ENCODE data around the gene TPCN2.
"Not testable (repeated sequence)": the region's sequence is repeated elsewhere in the genome, so short reads cannot be mapped to it uniquely, and the experiment has no call there.

TPCN2 gene

DNA sequence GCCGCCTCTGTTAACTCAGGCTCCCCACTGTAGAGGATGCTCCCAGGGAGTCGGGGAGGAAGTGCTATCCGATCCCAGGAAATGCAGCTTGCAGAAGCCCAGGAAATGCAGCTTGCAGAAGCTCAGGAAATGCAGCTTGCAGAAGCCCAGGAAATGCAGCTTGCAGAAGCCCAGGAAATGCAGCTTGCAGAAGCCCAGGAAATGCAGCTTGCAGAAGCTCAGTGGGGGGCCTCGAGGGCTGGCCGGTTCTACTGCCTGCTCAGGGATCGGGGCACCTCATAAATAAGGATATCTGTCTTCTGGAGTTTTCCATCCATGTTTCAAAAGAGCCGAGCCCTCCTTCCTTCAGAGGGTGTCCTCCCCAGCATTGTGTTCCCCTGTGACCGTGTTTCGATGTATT, 81.9 kb downstream of the TPCN2 start:
- no peak for DNase-seq (ENCODE audit: low spot score)

DNA sequence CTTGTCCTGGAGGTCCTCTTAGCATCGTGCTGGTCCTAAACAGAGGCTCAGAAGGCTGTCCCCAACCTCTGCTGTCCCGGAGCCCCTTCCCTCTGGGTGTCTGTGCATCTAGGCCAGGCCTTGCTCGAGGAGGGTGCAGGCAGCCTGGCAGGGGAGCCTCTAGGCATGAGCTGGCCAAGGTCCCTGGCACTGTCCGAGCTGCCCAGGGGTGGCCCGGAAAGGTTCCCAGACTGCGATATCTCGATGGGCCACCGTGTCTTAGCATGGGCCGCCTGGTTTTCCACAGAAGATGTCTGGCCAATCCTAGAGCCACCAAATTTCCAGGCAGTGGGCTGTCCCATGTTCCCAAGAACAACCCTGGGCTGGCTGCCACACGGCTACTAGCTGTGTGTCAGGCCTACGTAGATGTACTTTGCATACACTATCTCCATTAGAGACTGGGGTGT, 82.4 kb downstream of the TPCN2 start:
- DNase-seq (ENCODE audit: low spot score) = no peak

GRCh38 chr11:69131644-69132300, 83.0 kb downstream of the TPCN2 start:
- DNase-seq (ENCODE audit: low spot score) = peak; percentile 75

GRCh38 chr11:69132301-69132670, 83.6 kb downstream of the TPCN2 start:
- DNase-seq (ENCODE audit: low spot score) = no peak

DNA sequence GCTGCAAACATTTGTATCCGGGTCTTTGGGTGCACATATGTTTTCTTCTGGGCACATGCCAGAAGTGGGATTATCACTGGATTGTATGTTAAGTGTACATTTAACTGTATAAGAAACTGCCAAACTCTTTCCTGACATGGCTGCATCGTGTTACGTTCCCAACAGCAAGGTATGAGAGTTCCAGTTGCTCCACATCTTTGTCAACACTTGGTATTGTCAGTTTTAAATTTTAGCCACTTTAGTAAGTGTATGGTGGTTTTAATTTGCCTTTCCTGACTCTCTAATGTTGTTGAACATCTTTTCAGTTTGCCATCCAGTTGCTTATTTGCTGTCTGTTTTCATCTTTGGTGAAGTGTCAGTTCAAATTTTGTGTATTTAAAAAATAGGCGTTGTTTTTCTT, 84.5 kb downstream of the TPCN2 start:
- no peak for DNase-seq (ENCODE audit: low spot score)

DNA sequence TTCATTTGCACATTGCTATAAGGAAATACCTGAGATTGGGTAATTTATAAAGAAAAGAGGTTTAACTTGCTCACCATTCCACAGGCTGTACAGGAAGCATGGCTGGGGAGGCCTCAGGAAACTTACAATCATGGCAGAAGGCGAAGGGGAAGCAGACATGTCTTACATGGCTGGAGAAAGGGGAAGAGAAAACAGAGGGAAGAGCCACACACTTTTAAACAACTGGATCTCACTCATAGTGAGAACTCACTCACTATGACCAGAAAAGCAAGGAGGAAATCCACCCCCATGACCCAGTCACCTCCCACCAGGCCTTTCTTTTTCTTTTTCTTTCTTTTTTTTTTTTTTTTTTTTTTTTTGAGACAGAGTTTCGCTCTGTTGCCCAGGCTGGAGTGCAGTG, 85.5 kb downstream of the TPCN2 start:
- DNase-seq (ENCODE audit: low spot score) = not testable (repeated sequence)

DNA sequence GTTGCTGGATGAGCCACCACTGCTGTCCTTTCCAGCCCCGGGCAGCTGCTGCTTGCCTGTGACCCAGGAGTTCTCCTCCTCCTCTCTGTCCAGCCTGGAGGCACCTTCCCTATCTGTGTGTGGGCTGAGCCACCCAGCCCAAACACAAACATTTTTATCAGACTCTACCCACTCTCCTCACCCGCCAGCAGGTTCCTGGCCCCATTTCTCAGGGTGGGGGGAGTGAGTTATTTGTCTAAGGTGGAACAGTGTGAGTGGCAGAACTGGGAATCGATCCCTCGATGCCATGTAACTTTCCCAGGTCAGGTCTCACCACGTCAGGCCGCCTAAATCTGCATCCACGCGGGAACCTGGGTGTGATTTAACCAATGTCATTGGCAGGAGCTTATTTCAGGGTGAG, 86.2 kb downstream of the TPCN2 start:
- DNase-seq (ENCODE audit: low spot score) = no peak

GRCh38 chr11:69135420-69136363, 87.0 kb downstream of the TPCN2 start:
- DNase-seq (ENCODE audit: low spot score) = no peak

DNA sequence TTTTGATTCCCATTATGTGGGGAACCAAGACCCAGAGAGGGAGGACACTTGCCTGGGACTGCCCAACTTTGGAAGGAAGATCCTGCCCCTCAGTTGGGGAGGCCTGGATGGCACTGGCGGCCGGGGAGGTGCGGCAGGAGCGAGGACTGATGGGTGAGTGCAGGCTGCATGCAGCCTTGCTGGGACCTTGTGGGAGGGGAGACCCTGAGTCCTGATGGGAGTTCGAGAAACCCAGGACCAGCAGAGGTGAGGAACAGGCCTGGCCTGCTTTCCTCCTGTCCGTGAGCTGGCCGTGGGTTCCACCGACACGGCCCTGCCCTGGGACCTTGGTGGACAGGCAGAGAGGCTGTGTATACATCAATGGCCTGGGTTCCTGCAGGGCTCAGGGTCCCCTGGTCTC, 87.7 kb downstream of the TPCN2 start:
- DNase-seq (ENCODE audit: low spot score) = no peak

- no peak for DNase-seq (ENCODE audit: low spot score)
Observed at GRCh38 chr11:69137151-69137844, 88.6 kb downstream of the TPCN2 start.

GRCh38 chr11:69138265-69138664, 89.5 kb downstream of the TPCN2 start:
- DNase-seq (ENCODE audit: low spot score) = no peak

DNA sequence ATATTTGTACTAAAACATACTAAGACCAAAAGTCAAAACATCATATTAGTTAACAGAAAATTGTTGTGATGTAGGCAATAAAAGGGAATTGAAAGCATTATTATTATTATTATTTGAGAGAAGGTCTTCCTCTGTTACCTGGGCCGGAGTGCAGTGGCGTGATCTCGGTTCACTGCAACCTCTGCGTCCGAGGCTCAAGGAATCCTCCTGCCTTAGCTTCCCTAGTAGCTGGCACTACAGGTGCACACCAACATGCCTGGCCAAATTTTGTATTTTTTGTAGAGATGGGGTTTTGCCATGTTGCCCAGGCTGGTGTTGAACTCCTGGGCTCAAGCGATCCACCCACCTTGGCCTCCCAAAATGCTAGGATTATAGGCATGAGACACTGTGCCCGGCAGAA, 91.4 kb downstream of the TPCN2 start:
- not testable (repeated sequence) for DNase-seq (ENCODE audit: low spot score)

- DNase-seq (ENCODE audit: low spot score) = no peak
Observed at GRCh38 chr11:69140635-69141034, 91.9 kb downstream of the TPCN2 start.

DNA sequence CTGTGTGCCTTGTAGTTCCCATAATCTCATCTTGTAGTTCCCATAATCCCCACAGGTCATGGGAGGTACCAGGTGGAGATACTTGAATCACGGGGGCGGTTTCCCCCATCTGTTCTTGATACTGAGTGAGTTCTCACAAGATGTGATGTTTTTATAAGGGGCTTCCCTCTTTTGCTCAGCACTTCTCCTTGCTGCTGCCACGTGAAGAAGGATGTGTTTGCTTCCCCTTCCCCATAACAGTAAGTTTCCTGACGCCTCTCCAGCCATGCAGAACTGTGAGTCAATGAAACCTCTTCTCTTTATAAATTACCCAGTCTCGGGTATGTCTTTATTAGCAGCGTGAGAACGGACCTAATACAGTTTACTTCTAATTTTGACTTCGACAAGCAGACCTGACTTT, 93.0 kb downstream of the TPCN2 start:
- no peak for DNase-seq (ENCODE audit: low spot score)

- no peak for DNase-seq (ENCODE audit: low spot score)
Observed at GRCh38 chr11:69142895-69143294, 94.2 kb downstream of the TPCN2 start.

GRCh38 chr11:69144316-69145049, 95.8 kb downstream of the TPCN2 start:
- DNase-seq (ENCODE audit: low spot score) = no peak

DNA sequence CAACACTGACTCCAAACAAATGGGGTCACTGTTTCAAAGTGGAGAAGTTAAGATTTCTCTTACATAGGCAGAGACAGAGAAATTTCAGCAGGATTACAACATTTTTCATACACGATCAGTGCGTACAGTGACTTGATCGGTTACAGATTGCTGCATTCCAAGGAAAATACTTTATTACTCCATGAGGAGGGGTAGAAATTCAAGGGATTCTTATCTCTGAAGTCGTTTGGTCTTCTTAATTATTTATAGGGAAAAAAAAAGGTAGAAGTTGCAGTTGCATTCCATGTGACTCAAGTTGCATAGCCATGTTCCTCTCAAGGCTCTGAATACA, 96.3 kb downstream of the TPCN2 start:
- DNase-seq (ENCODE audit: low spot score) = no peak

GRCh38 chr11:69148377-69148762, 99.6 kb downstream of the TPCN2 start:
- DNase-seq (ENCODE audit: low spot score) = no peak

DNA sequence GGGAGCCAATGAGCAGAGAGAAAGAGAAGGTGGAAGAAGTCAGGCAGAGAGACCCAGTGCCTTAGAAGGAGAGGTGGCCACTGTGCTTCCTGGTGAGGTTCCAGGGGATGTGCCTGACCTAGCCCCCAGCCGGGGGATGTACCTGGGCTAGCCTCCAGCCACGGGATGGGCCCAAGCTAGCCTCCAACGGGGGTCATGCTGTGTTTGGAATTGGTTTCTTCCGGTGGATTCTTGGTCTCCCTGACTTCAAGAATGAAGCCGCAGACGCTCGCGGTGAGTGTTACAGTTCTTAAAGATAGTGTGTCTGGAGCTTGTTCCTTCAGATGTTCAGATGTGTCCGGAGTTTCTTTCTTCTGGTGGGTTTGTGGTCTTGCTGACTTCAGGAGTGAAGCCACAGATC, 100.1 kb downstream of the TPCN2 start:
- no peak for DNase-seq (ENCODE audit: low spot score)

GRCh38 chr11:69149338-69150045, 100.8 kb downstream of the TPCN2 start:
- DNase-seq (ENCODE audit: low spot score) = not testable (repeated sequence)

DNA sequence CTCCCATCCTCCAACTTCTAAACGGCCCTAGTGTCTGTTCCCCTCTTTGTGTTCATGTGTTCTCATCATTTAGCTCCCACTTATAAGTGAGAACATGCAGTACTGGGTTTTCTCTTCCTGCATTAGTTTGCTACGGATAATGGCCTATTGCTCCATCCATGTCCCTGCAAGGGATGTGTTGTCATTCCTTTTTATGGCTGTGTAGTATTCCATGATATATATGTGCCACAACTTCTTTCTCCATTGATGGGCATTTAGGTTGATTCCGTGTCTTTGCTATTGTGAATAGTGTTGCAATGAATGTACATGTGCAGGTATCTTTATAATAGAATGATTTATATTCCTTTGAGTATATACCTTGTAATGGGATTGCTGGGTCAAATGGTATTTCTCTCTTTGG, 101.4 kb downstream of the TPCN2 start:
- DNase-seq (ENCODE audit: low spot score) = no peak

- DNase-seq (ENCODE audit: low spot score) = no peak
Observed at GRCh38 chr11:69151836-69152235, 103.1 kb downstream of the TPCN2 start.

All from cerebellar cortex (tissue), 1 donor.